HuH-7 (cell line): ENCODE results near the gene SEC14L6.

Source experiments
- DNase-seq: peaks from one replicate; pipeline ENCODE4 v3.0.0; 2011; ENCODE audit warnings: low spot score

Gene SEC14L6

GRCh38 chr22:30495041-30495784 lies 51.3 kb downstream of the SEC14L6 start:
- DNase-seq: no peak

- no peak for DNase-seq
Observed at GRCh38 chr22:30492144-30492543, 54.4 kb downstream of the SEC14L6 start.

- DNase-seq: no peak
Observed at GRCh38 chr22:30491381-30491780, 55.2 kb downstream of the SEC14L6 start.

- peak; percentile 72 for DNase-seq
Observed at GRCh38 chr22:30490399-30490798, 56.1 kb downstream of the SEC14L6 start.

GRCh38 chr22:30488121-30488520 lies 58.4 kb downstream of the SEC14L6 start:
- no peak for DNase-seq

GRCh38 chr22:30486661-30487115 lies 59.9 kb downstream of the SEC14L6 start:
- DNase-seq: no peak

GRCh38 chr22:30486118-30486517 lies 60.4 kb downstream of the SEC14L6 start:
- no peak for DNase-seq

- DNase-seq: peak; percentile 90
Observed at GRCh38 chr22:30485362-30485988, 61.1 kb downstream of the SEC14L6 start.

GRCh38 chr22:30483169-30483568 lies 63.4 kb downstream of the SEC14L6 start:
- no peak for DNase-seq

- DNase-seq: no peak
Observed at GRCh38 chr22:30481711-30482110, 64.8 kb downstream of the SEC14L6 start.

GRCh38 chr22:30479981-30480380 lies 66.6 kb downstream of the SEC14L6 start:
- DNase-seq: no peak

GRCh38 chr22:30474683-30475424 lies 71.7 kb downstream of the SEC14L6 start:
- no peak for DNase-seq

- no peak for DNase-seq
Observed at GRCh38 chr22:30474121-30474520, 72.4 kb downstream of the SEC14L6 start.

- no peak for DNase-seq
Observed at GRCh38 chr22:30472994-30473720, 73.4 kb downstream of the SEC14L6 start.
